T-helper 22 cell (primary cell): ENCODE results near the gene ENDOG.
"Not testable (repeated sequence)": the region's sequence is repeated elsewhere in the genome, so short reads cannot be mapped to it uniquely, and the experiment has no call there.

Experiments used
- DNase-seq: peaks from one replicate; pipeline ENCODE4 v3.0.0-alpha.2; 2020; ENCODE audit warnings: low read depth

ENDOG gene

GRCh38 chr9:128828719-128829452 lies 10.6 kb downstream of the ENDOG start:
- DNase-seq = no peak

GRCh38 chr9:128829477-128830251 lies 11.4 kb downstream of the ENDOG start, which contains the start of gene SPOUT1:
Gene SPOUT1, minus strand, starts transcription at chr9:128829794. Its CDS starts 14 bp downstream, at chr9:128829780.
- DNase-seq = peak; percentile 88

DNA sequence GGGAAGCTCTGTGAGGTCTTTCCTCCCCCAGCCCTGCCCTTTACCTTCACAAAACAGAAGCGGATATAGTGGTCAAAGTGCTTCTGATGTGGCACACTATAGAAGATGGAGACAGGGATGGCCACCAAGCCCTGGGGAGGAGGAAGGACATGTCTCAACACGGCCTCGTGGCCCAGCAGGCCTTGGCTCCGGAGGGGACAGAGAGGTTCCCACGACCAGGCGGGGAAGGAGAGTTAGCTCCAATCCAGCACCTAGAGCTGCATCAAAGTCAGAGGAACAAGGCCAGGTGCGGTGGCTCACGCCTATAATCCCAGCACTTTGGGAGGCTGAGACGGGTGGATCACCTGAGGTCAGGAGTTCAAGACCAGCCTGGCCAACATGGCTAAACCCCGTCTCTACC lies 15.4 kb downstream of the ENDOG start:
- no peak for DNase-seq

DNA sequence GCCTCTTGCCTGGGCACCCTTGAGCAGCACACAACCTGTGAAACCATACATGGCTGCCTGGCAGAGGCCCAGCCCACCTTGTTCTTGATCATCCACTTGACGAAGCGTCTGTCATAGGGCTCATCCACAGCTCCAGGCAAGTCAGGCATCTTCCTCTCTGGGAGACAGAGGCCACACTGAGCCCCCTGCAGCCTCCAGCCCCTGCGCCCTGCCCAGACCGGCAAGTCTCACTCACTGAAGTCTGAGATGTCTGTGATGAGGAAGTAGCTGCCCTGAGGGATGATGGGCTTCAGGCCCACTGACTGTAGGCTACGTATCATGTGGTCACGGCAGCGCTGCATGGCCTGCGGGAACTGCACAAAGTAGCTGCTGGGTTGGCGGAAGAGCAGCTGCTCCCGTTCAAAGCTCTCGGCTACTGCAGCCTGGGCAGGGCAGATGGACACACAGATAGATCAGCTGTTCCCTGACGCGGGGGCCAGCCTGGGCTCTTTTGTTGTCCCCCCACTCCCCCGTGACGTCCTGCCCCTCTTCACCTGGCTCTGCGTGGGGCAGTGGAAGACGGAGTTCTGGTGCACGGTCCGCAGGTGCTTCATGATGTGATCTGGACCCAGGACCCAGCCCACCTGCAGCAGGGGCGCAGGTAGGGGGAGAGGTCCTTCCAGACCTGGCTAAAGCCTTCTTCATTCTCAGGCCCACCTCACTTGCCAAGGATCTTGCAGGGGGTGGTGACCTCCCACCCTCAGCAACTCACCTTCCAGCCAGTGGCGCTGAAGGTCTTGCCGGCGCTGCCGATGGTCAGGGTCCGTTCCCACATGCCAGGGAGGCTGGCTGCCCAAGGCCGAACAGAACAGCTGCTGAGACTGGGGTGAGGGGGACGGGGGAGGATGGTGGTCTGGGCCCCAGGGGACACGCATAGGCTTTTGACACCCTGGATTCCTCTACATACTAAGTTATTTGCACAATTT lies 17.2 kb downstream of the ENDOG start:
- no peak for DNase-seq

DNA sequence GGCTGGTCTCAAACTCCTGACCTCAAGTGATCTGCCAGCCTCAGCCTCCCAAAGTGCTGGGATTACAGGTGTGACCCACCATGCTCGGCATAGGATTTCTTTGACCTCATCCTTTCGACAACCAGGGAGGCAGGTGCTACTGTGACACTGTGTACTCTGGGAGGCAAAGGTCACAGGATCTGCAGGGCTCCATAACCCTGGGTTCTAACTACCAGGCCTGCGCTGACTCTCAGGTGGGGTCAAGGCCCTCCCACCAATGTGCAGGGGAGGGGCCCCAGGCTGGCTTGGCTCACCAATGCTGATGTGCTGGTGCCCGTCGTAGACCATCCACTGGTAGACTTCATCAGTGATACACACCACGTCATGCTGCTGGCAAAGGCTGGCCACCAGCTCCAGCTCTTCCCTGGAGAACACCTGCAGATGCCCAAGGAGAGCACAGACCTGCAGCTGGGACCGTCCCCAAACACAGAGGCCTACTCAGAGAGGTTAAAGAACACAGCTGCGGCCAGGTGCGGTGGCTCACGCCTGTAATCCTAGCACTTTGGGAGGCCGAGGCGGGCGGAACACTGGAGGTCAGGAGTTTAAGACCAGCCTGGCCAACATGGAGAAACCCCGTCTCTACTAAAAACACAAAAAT lies 18.3 kb downstream of the ENDOG start:
- no peak for DNase-seq

DNA sequence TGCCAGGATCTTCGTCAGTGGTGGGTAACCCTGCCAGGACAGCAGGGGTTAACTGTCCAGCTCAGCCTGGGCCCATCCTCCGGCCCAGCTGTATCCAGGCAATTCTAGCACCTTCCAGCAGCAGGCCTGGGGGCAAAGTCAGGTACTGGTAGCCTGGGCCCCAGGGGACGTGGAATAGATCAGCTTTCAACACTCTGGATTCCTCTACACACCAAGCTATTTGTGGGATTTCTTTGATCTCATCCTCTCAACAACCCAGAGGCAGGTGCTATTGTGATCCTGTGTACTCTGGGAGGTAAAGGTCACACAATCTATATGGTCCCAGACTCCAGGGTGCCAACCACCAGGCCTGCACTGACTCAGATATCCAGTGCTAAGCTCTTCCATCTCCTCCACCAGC lies 20.0 kb downstream of the ENDOG start:
- no peak for DNase-seq

DNA sequence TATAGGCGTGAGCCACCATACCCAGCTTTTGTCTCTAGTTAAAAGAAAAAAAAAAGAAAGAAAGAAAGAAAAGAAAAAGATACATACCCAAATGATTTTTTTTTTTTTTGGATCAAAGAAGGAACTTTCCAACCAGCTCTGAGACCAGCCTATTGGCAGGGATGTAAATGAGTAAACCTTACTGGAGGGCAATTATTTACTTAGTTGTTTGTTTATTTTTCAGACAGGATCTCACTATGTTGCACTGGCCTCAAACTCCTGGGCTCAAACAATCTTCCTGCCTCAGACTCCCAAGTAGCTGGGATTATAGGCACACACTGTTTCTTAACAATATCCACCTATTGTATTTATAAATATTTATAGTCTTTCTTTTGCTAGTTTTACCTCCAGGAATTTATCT lies 22.2 kb downstream of the ENDOG start:
- DNase-seq = no peak

DNA sequence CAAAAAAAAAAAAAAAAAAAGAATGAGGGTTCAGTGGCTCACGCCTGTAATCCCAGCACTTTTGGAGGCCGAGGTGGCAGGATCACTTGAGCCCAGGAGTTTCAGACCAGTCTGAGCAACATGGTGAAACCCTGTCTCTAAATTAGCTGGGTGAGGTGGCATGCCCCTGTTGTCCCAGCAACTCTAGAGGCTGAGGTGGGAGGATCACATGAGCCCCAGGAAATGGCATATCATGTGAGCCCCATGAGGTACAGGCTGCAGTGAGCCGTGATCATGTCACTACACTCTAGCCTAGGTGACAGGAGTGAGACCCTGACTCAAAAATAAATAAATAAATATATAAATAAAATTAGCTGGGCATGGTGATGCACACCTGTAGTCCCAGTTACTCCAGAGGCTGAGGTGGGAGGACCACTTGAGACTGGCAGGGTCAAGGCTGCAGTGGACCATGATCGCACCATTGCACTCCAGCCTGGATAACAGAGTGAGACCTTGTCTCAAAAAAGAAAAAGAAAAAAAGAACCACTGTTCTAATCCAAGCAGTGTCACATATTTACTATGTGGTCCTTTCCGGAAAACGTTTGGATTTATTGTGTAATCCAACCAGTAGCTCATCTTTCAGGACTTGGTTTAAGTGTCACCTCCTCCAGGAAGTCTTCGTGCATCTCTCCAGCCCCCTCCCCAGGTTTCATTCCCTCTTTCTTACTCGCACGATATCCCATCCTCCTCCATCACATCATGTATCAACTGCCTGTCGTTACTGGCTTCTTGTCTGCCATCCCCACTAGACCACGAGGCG lies 23.6 kb downstream of the ENDOG start:
- DNase-seq = no peak

DNA sequence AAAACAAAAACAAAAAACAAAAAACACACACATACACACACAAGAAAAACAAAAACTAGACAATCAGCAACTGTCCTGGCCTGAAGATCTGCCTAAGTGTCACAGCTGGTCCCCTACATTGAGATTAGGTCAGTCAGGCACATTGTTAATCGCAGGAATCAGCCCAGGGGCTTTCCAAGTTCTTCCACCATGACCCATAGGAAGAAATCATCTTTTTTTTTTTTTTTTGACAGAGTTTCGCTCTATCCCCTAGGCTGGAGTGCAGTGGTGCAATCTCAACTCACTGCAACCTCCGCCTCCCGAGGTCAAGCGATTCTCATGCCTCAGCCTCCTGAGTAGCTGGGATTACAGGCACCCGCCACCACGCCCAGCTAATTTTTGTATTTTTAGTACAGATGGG lies 24.9 kb downstream of the ENDOG start:
- not testable (repeated sequence) for DNase-seq

GRCh38 chr9:128845186-128845931 lies 27.1 kb downstream of the ENDOG start:
- no peak for DNase-seq

DNA sequence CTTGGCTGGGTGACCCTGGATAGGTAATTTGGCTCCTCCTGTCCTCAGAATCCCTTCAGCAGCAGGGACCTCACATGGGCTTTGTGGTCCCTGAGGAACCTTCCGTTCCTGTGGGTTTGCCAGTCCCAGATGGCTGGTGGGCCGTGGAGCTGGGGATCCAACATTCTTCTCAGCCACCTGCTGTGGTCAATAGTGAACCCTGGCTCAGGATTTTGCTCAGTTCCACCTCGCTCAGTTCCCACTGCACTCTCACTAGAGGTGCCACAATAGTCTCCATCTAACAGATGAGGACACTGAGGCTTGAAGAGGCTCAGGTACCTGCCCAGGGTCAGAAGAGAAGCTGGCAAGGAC lies 28.4 kb downstream of the ENDOG start:
- DNase-seq = no peak

DNA sequence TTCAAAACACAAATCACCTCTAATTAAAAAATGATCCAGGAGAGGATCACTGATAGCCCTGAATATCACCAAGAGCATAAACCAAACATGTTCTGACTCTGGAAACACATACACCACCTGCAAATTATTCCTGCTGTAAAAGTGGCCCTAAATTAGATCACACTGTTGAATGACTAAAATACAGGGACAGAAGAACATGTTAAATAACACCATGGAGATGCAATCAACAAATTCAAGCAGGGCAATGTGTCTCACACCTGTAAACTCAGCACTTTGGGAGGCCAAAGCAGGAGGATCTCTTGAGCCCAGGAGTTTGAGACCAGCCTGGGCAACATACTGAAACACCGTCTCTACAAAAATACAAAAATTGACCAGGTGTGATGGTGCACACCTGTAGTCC lies 29.5 kb downstream of the ENDOG start:
- DNase-seq = no peak

DNA sequence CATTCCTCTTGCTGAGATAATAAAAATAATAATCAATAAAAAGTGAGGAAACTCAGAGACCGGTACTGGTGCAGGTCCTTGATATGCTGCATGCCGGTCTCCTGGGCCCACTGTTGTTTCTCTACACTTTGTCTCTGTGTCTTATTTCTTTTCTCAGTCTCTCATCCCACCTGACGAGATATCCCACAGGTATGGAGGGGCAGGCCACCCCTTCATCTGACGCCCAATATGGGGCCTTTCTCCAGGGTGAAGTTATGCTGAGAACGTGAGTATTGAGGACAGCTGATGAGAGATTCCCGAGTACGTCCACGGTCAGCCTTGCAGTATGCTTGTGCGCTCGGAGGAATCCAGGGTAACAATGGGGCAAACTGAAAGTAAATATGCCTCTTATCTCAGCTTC lies 32.7 kb downstream of the ENDOG start:
- DNase-seq = not testable (repeated sequence)

- DNase-seq = not testable (repeated sequence)
Observed at GRCh38 chr9:128851779-128852600, 33.7 kb downstream of the ENDOG start.

DNA sequence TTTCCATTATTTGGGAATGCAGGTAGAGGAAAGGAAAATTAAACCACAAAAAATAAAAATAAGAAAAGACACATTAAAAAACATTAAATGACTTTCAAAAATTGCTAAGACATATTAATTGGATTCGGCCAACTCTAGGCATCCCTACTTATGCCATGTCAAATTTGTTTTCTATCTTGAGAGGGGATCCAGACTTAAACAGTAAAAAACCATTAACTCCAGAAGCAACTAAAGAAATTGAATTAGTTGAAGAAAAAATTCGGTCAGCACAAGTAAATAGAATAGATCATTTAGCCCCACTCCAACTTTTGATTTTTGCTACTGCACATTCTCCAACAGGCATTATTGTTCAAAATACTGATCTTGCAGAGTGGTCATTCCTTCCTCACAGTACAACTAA lies 34.3 kb downstream of the ENDOG start:
- DNase-seq = not testable (repeated sequence)

- not testable (repeated sequence) for DNase-seq
Observed at GRCh38 chr9:128854454-128854853, 36.2 kb downstream of the ENDOG start.

DNA sequence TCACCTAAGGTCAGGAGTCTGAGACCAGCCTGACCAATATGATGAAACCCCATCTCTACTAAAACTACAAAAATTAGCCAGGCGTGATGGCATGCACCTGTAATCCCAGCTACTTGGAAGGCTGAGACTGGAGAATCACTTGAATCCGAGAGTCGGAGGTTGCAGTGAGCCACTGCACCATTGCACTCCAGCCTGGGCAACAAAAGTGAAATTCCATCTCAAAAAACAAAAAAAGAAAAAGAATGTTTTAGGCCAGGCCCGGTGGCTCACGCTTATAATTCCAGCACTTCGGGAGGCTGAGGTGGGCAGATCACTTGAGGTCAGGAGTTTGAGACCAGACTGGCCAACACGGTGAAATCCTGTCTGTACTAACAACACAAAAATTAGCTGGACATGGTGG lies 40.2 kb downstream of the ENDOG start:
- DNase-seq = not testable (repeated sequence)

DNA sequence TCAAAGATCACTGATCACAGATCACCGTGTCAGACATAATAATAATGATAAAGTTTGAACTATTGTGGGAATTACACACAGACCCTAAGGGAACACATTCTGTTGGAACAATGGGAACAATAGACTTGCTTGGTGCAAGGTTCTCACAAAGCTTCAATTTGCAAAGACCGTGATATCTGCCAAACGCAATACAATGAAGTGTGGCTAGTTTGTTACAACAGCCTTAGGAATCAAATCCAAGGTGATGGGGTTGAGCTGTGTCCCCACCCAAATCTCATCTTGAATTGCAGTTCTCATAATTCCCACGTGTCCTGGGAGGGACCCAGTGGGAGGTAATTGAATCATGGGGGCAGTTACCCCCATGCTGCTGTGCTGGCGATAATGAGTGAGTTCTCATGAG lies 42.6 kb downstream of the ENDOG start:
- DNase-seq = no peak

- DNase-seq = no peak
Observed at GRCh38 chr9:128861501-128861900, 43.2 kb downstream of the ENDOG start.
